Stimulated activated CD8-positive, alpha-beta memory T cell treated with anti-CD3 and anti-CD28 coated beads, Interleukin-15, amount 100 ng/mL, for 4 hours (primary cell): ENCODE data around the gene YPEL1.
"Not testable (repeated sequence)": the region's sequence is repeated elsewhere in the genome, so short reads cannot be mapped to it uniquely, and the experiment has no call there.

ENCODE experiments used
- DNase-seq, 2 donors: peaks; one replicate each; pipeline ENCODE4 v3.0.0-alpha.2; 2020; ENCODE audit warnings: low read depth in 2 of 2

Gene YPEL1

DNA sequence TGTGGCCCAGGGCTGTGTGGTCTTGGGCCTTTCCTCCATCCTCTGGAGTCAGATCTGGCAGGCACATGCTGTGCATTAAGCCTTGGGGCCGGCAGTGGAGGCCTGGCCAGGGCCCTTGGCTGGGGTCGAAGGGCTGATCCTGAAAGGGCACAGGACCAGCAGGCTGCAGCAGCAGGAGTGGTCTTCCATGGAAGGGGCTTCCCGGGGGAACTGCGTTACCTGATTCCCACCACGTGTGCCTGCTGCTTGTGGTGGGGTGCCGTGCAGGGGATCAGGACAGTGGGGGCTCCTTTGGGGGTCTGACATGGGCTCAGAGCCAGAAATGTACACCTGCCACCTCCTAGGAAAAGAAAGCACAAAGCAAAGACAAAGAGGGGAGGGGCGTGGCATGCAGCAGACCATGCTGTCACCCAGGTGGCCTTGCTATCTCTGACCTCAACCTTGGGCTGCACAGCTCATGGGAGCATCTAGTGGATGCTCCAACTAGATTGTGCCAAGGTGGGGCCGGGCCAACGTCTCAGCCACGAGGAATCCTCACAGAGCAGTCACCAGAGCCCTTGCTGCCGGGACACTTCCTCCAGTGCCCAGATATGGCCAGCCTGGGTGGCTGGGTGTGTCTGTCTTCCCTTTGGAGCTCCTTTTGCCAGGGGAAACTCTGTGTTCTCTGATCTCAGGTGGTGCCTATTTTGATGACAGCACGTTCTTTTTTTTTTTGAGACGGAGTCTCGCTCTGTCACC, 17.9 kb upstream of the YPEL1 start:
- DNase-seq = no peak

DNA sequence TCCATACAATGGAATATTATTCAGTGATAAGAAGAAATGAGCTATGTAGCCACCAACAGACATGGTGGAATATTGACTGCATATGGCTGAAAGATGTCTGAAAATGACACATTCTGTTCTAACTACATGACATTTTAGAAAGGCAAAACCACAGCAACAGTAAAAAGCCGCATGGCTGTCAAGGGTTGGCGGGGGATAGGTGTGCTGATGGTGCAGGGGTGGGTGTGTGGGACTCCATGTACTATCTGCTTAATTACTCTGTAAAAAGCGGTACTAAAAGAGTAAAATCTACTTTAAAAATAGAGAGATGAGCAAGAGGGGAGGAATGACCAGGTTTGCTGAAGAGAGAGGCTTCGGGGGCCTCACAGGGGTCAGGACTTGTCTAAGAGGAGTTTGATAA, 16.7 kb upstream of the YPEL1 start:
- DNase-seq = no peak

DNA sequence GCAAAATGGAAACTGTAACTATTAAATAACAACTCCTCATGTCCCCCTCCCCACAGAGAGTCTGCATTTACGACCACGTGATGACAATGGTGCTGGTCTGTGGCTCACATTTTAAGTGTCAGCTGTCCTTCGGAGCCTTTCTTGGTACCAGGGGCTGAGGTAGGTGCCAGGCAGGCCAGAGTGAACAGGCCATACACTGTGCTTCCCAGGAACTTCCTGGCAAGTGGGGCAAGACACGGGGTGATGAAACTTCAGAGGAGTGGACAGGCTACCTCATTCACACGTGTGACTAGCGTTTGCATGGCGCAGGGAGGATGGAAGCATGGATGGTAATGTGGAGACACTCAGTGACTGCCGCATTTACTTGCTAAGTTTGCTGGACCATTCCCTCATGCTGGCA, 10.4 kb upstream of the YPEL1 start:
- DNase-seq = no peak

DNA sequence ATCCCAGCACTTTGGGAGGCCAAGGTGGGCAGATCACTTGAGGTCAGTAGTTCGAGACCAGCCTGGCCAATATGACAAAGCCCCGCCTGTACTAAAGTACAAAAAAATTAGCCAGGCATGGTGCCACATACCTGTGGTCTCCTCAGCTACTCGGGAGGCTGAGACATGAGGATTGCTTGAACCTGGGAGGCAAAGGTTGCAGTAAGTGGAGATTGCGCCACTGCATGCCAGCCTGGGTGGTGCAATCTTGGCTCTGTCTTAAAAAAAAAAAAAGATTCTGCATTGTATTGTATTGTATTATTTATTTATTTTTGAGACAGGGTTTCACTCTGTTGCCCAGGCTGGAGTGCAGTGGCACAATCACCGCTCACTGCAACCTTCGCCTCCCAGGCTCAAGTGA, 9.3 kb upstream of the YPEL1 start:
- not testable (repeated sequence) for DNase-seq

DNA sequence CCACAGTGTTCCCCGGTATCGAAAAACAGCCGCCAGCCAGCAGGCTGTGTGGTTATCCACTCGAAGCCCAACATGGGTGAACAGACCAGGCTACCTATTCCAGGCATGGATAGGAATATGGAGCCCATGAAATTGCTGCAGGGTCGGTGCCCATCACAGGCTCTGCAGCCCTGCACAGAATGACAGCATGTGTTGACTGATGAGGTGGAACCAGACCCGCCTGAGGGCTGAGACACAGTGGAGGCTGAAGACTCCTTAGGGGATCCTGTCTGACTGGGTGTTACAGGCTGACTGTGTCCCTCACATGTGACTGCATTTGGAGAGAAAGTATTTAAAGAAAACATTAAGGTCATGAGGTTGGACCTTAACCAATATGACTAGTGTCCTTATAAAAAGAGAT, 6.2 kb upstream of the YPEL1 start:
- no peak for DNase-seq

DNA sequence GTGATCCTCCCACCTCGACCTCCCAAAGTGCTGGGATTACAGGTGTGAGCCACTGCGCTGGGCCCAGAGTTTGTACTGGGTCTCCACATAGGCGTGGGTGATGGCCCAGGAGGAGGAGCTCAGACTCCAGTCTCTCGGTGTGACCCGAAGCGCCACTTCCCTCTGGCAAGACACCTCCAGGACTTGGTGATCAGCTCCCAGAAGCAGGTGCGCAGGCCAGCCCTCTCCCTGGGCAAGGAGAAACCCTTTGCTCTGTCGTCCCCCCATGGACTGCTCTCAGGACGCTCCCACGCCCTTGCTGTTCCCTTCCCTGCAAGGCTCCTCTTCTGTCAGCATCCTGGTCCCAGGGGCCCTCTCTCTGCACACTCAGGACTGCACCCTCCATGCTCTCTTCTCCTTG, 5.5 kb upstream of the YPEL1 start:
- DNase-seq = no peak

DNA sequence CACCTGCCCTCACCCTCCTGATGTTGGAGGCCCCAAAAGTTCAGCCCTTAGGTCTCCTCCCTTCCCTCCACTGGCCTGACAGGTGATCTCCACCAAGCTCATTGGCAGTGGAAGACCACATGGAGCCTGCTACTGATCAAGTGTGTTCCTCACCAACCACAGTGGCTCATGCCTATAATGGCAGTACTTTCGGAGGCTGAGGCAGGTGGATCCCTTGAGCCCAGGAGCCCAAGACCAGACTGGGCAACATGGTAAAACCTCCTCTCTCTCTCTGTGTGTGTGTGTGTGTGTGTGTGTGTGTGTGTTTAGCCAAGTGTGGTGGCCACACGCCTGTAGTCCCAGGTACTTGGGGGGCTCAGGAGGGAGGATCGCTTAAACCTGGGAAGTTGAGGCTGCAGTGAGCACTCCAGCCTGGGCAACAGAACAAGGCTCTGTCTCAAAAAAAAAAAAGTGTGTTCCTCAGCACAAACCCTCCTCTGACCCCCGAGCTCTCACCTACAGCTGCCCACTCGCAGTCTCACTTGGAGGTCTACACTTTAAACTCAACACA, 4.3 kb upstream of the YPEL1 start:
- DNase-seq = no peak

DNA sequence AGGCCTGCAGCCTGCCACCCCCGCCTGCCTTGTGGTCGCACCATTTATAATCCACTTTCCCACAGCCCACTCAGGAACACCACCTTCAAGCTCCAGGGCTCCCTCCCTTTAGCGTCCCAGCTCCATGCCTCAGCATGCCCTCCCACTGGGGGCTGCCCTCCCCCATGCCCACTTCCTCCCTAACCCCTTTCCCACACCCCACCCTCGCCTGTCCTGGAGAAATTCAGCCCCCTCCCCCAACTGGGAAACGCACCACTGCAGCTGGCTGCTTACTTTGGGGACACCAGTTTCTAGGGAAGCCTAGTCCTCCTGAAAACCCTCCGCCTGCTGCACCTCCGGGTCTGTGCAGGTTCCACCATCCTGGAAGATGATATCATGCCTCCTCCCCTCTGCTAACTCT, 3.4 kb upstream of the YPEL1 start:
- no peak for DNase-seq

DNA sequence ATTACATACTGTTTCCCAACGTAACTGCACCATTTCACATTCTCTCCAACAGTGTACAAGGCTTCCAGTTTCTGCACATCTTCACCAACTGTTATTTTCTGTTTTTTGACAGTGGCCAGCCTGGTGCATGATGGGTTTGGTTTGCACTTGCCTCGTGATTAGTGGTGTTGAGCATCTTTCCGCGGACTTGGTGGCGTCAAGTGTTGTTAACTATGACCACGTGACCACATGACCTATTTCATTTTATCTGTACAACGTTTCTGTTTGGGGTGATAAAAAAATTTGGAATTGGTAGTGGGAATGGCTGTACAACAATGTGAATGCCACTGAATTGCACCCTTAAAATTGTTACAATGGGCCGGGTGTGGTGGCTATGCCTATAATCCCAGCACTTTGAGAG, 2.5 kb upstream of the YPEL1 start:
- DNase-seq = no peak

DNA sequence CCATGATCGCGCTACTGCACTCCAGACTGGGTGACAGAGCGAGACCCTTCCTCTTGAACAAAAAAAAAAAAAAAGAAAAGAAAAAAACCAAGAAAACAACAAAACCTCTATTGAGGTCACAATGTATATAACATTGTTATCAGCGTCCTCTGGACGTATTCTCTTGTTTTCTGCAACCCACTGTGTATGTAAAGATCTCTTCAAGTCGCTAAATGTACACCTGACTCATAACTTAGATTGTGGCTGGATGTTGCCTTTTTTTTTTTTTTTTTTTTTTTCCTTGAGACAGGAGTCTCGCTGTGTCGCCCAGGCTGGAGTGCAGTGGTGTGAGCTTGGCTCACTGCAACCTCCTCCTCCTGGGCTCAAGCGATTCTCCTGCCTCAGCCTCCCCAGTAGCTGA, 1.4 kb upstream of the YPEL1 start:
- no peak for DNase-seq

DNA sequence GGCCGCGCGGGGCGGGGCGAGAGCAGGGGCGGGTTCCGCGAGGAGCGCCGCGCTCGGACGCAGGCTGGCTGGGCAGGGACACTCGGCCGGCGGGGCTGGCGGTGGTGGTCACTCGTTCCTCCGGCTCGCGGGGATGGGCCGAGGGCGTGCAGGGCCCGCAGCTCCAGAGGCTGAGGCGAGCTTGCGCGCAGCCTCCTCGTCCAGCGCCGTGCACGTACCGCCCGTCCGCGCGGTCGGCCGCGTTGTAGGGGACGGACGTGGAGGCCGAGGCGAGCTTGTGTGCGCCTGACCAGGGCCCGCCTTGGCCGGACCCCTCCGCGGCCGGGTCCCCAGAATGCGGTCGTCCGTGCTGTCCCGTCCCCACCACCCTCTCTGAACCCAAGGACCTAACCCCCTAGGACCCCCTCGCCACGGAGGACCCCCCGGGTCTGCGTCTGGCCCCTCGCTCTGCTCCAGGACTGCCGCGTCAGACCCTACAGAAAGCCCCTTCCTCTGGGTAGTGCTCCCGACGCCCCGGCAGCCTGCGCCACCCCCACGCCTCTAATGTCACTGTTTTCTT, 569 bp upstream of the YPEL1 start:
- DNase-seq = no peak

DNA sequence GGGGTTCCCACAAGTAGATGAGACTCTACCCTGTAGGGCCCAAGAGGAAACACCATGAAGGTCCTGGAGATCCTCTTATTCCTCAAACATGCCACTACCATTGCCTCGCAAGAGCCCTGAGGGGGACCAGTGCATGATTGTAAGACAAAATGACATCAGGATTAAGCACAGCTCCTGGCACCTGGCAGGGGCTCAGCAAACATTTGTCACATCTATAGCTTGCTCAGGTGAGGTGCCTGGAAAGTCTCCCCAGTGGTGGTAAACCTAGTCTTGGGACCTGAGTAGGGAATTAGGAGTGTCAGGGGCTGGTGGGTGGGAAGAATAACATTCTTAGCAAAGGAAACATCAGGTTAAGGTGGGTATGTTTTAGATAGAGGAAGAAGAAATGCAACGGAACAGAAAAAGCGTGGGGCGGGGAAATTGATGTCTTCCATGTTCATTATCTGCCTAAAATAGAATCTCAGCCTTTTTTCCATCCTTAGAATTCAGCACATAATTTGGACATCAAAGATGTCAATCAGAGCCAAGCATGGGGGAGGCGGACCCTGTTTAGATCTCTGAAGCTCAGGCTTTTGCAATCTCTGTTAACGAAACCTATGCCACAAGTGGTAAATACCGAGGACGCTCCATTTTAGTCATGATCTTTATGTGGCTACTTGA, 924 bp downstream of the YPEL1 start:
- no peak for DNase-seq

DNA sequence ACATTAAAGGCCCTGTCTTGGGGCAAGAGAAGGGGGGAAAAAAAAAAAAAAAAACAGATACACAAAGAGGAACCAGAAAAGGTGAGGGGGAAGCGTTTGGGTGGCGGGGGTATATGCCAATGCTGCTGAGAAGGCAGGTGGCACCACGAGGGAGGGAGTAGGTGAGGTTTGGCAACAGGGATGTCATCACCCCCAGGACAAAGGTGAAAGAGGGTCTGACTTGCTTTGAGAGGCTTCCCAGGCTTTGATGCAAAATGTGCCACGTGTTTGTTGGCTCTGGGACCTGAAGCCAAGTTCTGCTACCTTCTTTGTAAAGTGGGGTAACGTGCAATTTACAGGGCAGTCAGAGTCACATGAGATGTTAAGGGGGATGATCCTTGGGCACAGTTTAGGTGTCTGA, 4.1 kb downstream of the YPEL1 start:
- no peak for DNase-seq

DNA sequence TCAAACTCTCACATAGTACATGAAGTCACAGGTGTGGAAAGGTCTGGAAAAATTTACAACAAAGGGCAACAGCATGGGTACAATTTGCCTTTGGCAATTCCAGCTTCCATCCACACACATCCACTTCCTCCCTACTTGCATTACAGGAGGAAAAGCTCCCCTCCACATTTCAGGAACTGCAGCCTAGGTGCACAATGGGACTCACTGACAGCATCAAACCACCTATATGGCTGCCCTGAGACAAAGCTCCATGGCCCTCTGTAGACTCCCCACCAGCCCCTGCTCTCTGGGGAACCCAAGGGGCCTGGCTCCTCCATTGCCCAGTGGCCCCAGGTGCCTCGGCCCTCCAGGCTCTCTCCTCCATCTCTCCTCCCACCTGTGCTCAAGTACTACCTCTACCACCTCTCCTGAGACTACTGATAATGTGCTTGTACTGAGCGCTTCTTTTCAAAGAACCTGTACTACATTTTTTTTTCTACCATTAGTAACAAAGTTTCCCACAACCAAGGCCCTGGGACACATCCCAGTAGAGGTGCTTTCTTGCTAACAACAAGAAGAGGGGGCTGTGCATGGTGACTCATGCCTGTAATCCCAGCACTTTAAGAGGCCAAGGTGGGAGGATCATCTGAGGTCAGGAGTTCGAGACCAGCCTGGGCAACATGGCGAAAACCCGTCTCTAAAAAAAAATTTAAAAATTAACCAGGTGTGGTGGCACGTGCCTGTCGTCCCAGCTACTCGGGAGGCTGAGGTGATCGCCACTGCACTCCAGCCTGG, 4.9 kb downstream of the YPEL1 start:
- no peak for DNase-seq

DNA sequence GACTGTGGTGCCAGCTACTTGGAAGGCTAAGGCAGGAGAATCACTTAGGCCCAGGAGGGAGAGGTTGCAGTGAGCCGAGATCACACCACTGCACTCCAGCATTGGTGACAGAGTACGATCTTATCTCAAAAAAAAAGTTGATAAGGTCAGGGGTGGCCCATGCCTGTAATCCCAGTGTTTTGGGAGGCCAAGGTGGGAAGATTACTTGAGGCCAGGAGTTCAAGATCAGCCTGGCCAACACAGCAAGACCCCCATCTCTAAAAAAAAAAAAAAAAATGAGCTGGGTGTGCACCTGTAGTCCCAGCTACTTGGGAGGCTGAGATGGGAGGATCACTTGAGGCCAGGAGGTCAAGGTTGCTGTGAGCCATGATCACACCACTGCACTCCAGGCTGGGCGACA, 6.4 kb downstream of the YPEL1 start:
- not testable (repeated sequence) for DNase-seq

DNA sequence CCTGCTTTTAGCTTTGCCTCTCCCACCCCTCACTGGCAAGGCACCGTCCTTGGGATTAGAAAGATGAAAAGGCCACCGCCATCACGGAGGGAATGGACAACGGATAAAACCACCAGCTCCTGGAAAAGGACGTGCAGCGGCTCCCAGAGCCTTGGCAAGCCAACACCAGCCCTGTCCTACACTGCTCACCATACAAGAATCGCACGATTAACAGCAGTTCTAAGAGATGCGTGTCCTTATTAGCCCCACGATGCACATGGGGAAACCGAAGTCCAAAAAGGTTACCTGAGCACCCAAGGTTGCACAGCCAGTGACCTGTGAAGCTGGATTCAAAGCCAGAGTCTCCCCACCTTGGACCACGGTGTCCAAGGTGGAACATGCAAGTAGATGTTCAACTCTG, 7.3 kb downstream of the YPEL1 start:
- DNase-seq = no peak

DNA sequence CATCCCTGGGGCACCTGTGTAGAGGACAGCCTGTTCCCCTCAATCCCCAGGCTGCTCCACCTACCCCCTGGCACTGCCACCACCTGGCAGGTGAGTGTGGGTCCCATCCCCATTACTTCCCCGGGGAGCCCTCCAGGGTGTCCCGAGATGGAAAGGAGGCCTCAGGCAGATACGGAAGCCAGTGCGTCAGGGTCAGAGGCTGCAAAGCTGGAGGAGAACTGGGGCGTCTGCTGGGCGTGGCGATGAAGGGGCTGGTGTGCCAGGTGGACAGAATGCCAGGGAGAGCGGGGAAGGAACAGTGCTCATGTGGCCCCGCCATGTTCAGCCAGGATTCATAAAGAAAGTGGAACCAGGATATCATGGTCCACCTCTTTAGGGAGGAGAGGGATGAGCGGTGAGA, 7.8 kb downstream of the YPEL1 start:
- DNase-seq = no peak

DNA sequence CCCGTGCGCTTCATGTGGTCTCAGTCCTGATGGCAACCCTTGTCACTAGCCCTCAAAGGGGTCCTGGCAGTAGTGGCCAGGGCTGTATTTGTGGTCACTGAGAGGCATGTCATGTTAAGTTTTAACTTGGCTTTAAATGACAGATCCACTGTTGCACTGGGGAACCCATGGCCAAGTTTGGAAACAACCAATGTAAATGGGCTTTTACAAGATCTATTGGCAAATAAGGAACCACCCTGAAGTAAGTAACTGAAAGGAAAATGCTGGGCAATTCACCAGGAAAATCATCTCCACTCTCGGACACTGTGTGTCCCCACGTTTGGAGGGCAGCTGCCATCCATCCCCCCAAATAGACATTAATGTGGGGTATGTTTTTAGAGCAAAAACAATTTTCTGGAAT, 8.4 kb downstream of the YPEL1 start:
- no peak for DNase-seq

DNA sequence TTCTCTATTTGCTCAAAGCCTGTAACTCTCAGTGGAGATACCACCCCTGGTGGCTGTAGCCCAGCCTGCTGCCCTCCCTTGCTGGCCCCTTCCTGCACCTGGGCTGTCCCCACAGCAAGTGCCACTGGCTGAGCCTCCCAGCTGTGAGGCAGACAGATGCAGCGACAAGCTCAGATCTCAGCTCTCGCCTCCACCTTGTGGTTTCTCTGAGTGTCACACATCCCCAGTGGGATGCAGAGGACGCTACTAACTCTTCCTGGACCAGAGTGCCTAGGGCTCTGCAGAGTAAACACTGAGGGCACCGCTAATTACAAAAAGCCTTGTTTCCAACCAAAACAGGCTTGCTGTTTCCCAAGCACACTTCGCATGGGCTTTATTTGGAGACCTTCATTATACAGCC, 8.9 kb downstream of the YPEL1 start:
- no peak for DNase-seq

DNA sequence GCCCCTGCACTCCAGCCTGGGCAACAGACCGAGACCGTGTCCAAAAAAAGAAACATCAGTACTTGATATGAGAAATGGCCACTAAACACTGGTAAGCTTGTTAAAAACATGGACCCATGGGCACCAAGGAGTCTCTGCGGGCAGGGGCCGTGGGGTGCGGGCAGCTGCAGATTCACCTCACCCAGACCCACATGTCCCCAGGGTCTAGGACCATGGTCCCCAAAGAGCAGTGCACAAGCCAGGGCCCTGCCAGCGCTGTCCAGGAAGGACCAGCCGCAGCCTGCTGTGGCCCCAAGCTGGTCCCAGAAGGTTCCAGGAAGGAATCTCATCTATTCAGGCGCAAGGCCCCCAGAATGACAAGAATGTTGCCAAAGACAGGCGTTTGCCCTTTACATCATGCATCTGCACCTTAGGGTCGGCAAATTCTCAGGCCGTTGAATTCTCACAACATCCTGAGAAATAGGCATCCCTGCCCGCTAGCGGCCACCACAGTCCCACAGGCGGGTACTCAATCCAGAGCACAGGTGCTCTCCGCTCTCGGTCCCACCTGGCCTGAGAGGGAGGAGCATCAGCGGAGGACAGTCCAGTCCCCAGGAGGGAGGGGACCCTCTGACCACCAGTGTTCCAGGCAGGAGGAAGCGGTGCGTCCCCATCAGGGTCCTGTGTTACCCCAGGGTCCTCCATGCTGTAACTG, 9.5 kb downstream of the YPEL1 start:
- DNase-seq = no peak

DNA sequence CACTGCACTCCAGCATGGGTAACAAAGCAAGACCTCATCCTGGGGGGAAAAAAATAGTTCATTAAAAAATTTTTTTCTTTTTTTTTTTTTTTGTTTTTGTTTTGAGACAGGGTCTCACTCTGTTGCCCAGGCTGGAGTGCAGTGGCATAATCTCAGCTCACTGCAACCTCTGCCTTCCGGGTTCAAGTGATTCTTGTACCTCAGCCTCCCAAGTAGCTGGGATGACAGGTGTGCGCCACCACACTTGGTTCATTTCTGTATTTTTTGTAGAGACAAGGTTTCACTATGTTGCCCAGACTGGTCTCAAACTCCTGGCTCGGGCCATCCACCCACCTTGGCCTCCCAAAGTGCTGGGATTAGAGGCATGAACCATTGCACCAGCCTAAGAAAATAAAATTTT, 11.1 kb downstream of the YPEL1 start:
- DNase-seq = not testable (repeated sequence)
